ENCODE measurements around the gene MOSMO.
A peak's percentile ranks its signal among the peaks of the same experiment; 100 is the strongest.
"Not testable (repeated sequence)": the region's sequence is repeated elsewhere in the genome, so short reads cannot be mapped to it uniquely, and the experiment has no call there.

Gene MOSMO

DNA sequence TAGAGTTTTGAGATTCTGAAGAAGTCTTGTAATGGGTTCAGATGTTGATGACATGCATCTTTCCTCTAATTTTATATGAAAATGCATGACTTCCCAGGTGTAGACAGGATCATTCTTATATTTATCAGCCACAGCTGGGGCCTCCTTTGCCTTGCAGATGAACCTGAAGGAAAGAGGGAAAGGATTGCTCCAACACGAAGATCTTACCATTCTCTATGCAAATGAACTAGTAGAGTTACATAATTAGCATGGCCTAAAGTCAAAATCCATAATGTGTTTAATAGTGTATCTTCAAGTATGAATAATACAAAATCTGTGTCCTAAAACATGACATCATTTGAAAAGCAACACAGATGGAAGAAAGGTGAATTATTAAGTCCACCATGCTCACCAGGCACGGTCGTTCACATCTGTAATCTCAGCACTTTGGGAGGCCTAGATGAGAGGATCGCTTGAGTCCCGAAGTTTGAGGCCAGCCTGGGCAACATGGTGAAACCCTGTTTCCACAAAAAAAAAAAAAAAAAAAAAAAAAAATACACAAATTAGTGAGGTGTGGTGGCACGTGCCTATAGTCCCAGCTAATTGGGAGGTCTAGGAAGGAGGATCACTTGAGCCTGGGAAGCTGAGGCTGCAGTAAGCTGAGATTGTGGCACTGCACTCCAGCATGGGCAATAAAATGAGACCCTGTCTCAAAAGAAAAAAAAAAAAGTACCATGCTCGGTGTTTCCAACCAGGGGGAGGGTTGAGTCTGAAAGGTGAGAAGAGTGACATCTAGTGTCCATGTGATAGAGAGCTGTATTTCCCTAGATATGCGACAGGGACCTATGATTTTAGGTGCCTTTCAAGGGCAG is 90.7 kb downstream of the MOSMO start:
- DNase-seq: peak; percentile 58

DNA sequence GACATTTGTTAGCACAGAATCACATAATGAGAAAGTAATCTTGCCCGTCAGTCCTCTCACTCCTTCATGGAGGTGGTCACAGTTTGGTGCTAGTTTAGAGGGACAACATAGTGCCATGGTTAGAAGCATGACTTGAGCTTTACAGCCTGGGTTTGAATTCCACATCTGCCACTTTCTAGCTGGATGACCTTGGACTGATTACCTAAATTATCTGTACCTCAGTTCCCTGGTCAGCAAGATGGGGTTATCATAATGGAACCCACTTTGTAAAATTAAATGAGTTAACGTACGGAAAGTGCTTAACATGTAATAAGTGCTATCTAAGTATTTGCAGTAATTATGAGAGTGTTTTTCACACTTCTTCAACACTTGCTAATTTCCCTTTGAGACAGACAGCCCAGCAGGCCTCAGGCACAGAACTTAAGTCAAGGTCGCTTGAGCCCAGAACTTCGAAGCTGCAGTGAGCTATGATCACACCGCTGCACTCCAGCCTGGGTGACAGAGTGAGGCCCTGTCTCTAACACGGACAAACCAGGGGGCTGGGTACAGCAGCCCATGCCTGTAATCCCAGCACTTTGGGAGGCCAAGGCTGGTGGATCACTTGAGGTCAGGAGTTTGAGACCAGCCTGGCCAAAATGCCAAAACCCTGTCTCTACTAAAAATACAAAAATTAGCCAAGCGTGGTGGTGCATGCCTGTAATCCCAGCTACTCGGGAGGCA is 91.5 kb downstream of the MOSMO start:
- DNase-seq: no peak

DNA sequence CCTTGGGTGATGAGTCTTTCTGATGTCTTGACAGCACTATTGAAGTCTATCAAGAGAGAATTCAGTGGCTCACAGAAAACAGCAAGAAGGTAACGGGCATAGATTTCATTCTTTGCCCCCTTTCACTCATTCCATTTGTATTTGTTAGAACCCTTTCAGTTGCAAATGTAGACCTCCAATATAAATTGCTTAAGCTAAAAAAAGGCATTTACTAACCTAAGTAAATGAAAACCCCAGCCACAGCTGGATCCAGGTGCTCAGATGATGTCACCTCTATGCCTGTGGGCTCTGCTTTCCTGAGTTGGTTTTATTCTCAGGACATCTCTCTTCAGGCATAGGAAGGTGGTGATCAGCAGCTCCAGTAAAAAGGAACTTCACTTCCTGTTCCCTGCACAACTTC is 95.5 kb downstream of the MOSMO start:
- DNase-seq: no peak

DNA sequence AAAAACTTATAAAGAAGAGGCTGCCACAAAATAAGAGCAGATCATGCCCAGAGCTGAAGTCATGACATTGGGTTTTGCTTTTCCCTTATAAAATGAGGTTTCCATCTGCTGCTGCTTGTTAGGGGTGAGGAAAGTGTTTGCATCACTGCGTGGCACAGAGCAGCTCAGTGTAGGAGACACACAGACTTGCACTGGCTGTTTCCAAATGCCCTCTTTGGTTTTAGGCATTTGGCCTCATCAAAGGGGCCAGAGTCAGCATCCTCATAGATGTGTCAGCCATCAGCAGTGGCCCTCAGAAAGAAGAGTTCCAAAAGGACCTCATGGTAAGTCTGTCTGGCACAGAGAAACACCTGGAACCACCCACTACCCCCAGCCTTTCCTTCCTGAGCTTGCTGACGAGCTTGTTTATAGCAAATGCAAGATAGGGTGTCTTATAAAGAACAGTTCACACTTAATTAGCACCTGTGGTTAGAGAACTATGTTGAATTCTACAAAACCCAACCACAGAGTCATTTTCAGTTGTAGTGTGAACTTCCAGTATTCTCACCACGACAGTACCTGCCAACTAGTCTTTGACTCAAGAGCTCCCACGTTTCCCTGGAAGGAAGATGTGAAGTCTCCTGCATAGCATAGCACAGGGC is 101.5 kb downstream of the MOSMO start:
- DNase-seq: no peak

DNA sequence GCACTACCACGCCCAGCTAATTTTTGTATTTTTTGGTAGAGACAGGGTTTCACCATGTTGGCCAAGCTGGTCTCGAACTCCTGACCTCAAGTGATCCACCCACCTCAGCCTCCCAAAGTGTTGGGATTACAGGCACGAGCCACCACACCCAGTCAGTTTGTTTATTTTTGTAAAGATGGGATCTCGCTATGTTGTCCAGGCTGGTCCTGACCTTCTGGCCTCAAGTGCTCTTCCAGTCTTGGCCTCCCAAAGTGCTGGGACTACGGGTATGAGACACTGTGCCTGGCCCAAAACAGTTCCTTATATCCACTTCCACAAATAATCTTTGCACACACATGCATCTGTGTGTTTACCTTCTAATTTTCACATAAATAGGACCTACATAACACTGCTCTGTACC is 103.7 kb downstream of the MOSMO start:
- DNase-seq: not testable (repeated sequence)

DNA sequence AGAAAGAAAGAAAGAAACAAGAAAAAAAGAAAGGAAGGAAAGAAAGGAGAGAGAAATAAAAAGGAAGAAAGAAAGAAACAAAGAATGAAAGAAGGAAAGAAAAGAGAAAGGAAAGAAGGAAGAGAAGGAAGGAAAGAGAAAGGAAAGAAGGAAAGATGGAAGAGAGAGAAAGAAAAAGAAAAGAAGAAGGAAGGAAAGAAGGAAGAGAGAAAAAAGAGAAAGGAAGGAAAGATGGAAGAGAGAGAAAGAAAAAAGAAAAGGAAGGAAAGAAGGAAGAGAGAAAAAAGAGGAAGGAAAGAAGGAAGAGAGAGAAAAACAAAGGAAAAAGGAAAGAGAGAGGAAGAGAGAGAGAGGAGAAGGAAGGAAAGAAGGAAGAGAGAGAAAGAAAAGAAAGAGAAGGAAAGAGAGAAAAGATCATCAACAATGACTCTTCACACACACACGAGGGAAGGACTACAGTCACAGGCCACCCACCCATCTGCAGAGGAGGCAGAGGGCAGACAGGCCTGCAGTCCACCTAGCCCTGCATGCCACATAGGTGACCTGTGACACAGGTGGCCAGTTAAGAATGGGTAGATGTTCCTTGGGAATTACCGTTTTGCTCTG is 108.3 kb downstream of the MOSMO start:
- no peak for DNase-seq

GRCh38 chr16:22117609-22118008 is 109.7 kb downstream of the MOSMO start:
- DNase-seq: no peak

DNA sequence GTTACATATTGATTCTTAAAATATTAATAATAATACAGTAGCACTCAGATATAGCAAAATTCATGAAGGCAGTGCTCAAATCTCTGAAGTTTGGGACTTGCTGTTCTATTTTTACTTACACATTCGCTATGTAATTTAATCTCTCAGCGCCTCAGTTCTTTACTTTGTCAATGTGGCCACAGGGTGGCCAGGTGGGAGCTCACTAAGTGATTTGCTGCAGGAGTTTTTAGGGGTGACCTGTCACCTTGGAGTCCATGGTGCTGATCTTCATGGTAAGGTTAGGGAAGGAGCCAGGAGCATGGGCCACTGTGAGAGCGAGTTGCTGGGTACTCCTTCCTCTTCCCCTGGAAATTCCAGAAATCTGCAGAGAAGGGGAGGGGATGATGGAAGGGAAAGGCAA is 112.5 kb downstream of the MOSMO start:
- no peak for DNase-seq

- no peak for DNase-seq
Observed at GRCh38 chr16:22122239-22122638, 114.3 kb downstream of the MOSMO start.

GRCh38 chr16:22123146-22123545 is 115.2 kb downstream of the MOSMO start:
- DNase-seq: no peak

- DNase-seq: no peak
Observed at GRCh38 chr16:22123759-22124490, 116.0 kb downstream of the MOSMO start.

GRCh38 chr16:22124583-22125284 is 116.8 kb downstream of the MOSMO start:
- no peak for DNase-seq

DNA sequence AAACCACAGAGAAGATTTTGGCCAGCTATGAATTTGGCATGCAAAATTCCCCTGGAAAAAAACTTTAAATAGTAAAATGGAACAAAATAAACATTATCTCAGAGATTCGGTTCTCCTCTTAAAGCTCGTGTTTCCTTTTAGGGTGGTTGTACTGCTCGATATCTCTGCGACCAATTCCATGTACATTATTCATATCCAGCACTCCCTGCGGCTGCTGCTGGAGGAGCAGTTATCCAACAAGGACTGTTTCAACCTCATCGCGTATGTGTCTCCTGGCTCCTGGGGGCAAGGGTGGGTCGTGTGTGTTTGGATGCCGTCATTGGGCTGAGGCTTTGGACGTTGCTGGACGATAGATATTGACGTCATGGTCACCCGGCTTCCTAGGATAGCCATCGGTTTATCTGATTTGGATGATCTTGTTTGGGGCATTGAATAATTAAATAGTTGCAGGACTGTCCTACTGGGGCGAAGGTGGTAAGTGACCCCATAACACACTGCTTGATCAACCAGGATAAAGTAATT is 118.2 kb downstream of the MOSMO start:
- no peak for DNase-seq

- DNase-seq: not testable (repeated sequence)
Observed at GRCh38 chr16:22128537-22128936, 120.6 kb downstream of the MOSMO start.

- DNase-seq: no peak
Observed at GRCh38 chr16:22130528-22130927, 122.6 kb downstream of the MOSMO start.

- no peak for DNase-seq
Observed at GRCh38 chr16:22132801-22133200, 124.9 kb downstream of the MOSMO start.

Measured in activated CD4-positive, alpha-beta T cell treated with anti-CD3 and anti-CD28 coated beads, Interleukin-2, amount 50 U/mL, for 16 hours (primary cell).